ENCODE results near the gene PRMT3. TPM values are rescaled to one million over a fixed set of nuclear protein-coding genes. Genes with fewer than 3 reads are reported as not detected.

PRMT3 gene
- total RNA-seq, 1 donor from 2014 or later = 39.6 TPM

DNA sequence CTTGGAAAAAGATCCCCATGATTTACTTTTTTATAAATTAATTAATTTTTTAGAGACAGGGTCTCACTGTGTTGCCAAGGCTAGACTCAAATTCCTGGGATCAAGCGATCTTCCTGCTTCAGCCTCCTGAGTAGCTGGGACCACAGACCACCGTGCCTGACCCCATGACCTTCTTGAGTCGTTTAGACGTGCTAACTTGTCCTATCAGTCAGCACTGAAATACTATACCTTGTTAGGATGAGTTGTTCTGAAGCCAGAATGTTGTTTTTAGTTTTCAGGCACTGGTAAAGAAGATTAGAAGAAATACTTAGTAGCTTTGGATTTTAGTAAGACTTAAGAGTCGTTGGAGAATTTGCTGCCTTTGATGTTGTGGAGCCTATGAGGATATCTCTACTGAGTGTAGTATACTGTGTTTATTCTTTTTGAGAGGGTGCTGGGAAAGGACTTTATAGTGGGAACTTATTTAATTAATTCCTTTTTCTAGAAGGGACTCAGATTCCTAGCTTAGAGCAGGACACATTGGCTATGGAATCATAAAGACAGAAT lies 15.4 kb upstream of the PRMT3 start:
- no peak overlapping the region for H2AFZ ChIP-seq (replicated peaks)
- H3F3A ChIP-seq (ENCODE audit: low read depth) = no peaks in the 10 kb centered on the region
- no peak overlapping the region for H3K4me3 Mint-ChIP-seq
- no peak for DNase-seq (ENCODE audit: low spot score)
- no peak overlapping the region for H3K4me3 ChIP-seq
- H3K9me3 Mint-ChIP-seq = no peaks in the 10 kb centered on the region
- H4K20me1 ChIP-seq (ENCODE audit: low read depth) = no peaks in the 10 kb centered on the region
- H3K79me2 ChIP-seq (ENCODE audit: low read depth) = no peaks in the 10 kb centered on the region
- H3K9me3 ChIP-seq (ENCODE audit: low read depth) = no peaks in the 10 kb centered on the region
- H3K27ac Mint-ChIP-seq = no peak overlapping the region
- H3K4me1 Mint-ChIP-seq = peaks cover 13% of the 10 kb centered on the region
- TF ChIP-seq EZH2phosphoT487 (IDR thresholded peaks at IDR 0.05) (no peak), EZH2 (IDR thresholded peaks at IDR 0.05) (no peak)
- TF ChIP-seq, protein P1, sequence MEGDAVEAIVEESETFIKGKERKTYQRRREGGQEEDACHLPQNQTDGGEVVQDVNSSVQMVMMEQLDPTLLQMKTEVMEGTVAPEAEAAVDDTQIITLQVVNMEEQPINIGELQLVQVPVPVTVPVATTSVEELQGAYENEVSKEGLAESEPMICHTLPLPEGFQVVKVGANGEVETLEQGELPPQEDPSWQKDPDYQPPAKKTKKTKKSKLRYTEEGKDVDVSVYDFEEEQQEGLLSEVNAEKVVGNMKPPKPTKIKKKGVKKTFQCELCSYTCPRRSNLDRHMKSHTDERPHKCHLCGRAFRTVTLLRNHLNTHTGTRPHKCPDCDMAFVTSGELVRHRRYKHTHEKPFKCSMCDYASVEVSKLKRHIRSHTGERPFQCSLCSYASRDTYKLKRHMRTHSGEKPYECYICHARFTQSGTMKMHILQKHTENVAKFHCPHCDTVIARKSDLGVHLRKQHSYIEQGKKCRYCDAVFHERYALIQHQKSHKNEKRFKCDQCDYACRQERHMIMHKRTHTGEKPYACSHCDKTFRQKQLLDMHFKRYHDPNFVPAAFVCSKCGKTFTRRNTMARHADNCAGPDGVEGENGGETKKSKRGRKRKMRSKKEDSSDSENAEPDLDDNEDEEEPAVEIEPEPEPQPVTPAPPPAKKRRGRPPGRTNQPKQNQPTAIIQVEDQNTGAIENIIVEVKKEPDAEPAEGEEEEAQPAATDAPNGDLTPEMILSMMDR (IDR thresholded peaks at IDR 0.05) = no peak
- no peak overlapping the region for H3K27ac ChIP-seq
- H3K36me3 ChIP-seq = no peaks in the 10 kb centered on the region
- no peak overlapping the region for H3K4me2 ChIP-seq
- no peak overlapping the region for H3K9ac ChIP-seq
- no peaks in the 10 kb centered on the region for H3K36me3 Mint-ChIP-seq
- H3K27me3 ChIP-seq = no peaks in the 10 kb centered on the region
- peaks cover 1% of the 10 kb centered on the region for H3K27me3 Mint-ChIP-seq (ENCODE audit: insufficient read depth, low read depth)
- H3K4me1 ChIP-seq = peaks cover 7% of the 10 kb centered on the region

DNA sequence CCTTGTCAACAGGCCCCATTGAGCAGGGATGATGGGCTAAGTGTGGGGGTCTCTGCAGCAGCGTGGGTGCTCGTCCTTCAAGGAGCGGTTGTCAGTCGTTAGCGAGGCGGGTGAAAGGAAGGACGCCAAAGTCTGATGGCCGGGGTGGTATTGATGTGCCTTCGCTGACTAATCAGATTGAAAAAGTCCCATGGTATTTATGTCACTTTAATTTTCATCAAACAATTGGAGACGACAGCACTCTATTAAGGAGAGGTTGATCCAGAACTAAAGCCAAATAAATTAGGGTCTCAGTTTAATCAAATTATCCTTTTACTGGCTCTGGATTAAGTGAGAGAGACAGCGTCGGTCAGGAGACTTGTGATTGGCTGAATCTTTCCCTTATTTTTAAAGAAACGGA lies 14.4 kb upstream of the PRMT3 start:
- H3K9me3 Mint-ChIP-seq = no peaks in the 10 kb centered on the region
- H3K4me1 ChIP-seq = peaks cover 7% of the 10 kb centered on the region
- no peak overlapping the region for H3K4me3 ChIP-seq
- H3K27me3 Mint-ChIP-seq (ENCODE audit: insufficient read depth, low read depth) = no peaks in the 10 kb centered on the region
- H3K27me3 ChIP-seq = no peaks in the 10 kb centered on the region
- no peaks in the 10 kb centered on the region for H3K79me2 ChIP-seq (ENCODE audit: low read depth)
- no peaks in the 10 kb centered on the region for H4K20me1 ChIP-seq (ENCODE audit: low read depth)
- no peak overlapping the region for H3K9ac ChIP-seq
- no peak overlapping the region for H3K27ac ChIP-seq
- H2AFZ ChIP-seq (replicated peaks) = no peak overlapping the region
- TF ChIP-seq EZH2 (IDR thresholded peaks at IDR 0.05) (no peak), EZH2phosphoT487 (IDR thresholded peaks at IDR 0.05) (peak; percentile 60)
- no peak overlapping the region for H3K27ac Mint-ChIP-seq
- no peak for DNase-seq (ENCODE audit: low spot score)
- H3F3A ChIP-seq (ENCODE audit: low read depth) = no peaks in the 10 kb centered on the region
- H3K4me1 Mint-ChIP-seq = peaks cover 12% of the 10 kb centered on the region
- no peak overlapping the region for H3K4me3 Mint-ChIP-seq
- no peaks in the 10 kb centered on the region for H3K36me3 Mint-ChIP-seq
- H3K9me3 ChIP-seq (ENCODE audit: low read depth) = no peaks in the 10 kb centered on the region
- no peaks in the 10 kb centered on the region for H3K36me3 ChIP-seq
- H3K4me2 ChIP-seq = no peak overlapping the region

DNA sequence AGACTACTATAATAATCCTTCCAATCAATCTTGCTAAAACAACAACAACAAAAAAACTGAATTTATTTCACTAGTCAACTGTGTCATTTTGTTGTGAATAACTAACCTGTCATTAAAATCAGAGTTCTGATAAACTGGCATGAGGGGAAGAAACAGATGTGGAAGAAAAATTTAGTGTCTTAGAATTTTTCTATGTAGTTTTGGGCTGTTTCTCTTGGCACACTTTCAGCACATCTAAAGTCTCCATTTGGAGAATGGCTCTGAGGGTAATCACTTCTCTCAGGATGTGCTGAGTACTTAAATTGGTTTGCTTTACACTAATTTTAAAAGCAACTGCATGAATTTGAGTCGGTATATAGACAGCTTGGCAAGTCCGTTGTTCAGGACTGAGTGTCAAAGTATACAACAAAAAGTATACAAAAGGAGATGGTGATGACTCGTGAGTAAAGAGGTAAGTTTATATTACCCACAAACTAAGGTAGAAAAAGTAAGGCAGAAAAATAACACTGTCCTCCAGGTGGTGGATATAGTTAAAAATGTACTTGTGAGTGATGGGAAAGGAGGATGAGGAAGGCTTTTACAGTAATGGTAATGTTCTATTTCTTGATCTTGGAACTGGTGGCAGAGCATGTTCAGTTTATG lies 13.8 kb upstream of the PRMT3 start:
- TF ChIP-seq EZH2 (IDR thresholded peaks at IDR 0.05) (no peak), EZH2phosphoT487 (IDR thresholded peaks at IDR 0.05) (no peak)
- TF ChIP-seq, protein P1 (IDR thresholded peaks at IDR 0.05) = no peak
- no peaks in the 10 kb centered on the region for H3K27me3 Mint-ChIP-seq (ENCODE audit: insufficient read depth, low read depth)
- no peak overlapping the region for H3K27ac Mint-ChIP-seq
- Histone ChIP-seq H3K4me3 (no peak overlapping the region), H3K27ac (no peak overlapping the region), H3F3A (ENCODE audit: low read depth) (no peaks in the 10 kb centered on the region), H2AFZ (replicated peaks) (no peak overlapping the region), H3K4me1 (peaks cover 4% of the 10 kb centered on the region), H3K79me2 (ENCODE audit: low read depth) (no peaks in the 10 kb centered on the region), H3K4me2 (no peak overlapping the region), H3K27me3 (no peaks in the 10 kb centered on the region), H4K20me1 (ENCODE audit: low read depth) (no peaks in the 10 kb centered on the region), H3K36me3 (no peaks in the 10 kb centered on the region), H3K9ac (no peak overlapping the region), H3K9me3 (ENCODE audit: low read depth) (no peaks in the 10 kb centered on the region)
- no peaks in the 10 kb centered on the region for H3K36me3 Mint-ChIP-seq
- H3K9me3 Mint-ChIP-seq = no peaks in the 10 kb centered on the region
- no peak overlapping the region for H3K4me3 Mint-ChIP-seq
- peaks cover 8% of the 10 kb centered on the region for H3K4me1 Mint-ChIP-seq
- no peak for DNase-seq (ENCODE audit: low spot score)

DNA sequence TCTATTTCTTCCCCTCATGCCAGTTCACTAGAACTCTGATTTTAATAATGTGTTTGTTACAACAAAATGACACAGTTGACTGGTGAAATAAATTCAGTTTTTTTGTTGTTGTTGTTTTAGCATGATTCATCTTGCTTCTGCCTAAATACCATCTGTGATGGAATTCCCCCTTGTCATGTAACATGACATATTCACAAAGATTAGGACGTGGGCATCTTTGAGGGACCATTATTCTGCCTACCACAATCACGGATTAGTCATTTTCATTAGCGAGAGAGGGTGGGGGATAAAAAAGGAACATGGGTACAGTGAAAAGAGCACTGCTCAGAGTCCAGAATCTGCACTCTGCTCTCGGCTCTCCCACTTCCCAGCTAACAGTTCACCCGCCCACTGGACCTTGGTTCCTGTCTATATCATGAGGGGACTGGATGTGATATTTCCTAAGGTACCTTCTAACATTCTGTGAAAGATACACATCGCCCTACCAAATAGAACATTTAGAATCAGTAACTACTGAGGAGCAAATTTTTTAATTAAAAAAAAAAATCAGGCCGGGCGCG lies 12.7 kb upstream of the PRMT3 start:
- no peaks in the 10 kb centered on the region for H4K20me1 ChIP-seq (ENCODE audit: low read depth)
- TF ChIP-seq EZH2 (IDR thresholded peaks at IDR 0.05) = no peak
- TF ChIP-seq, protein P1 (IDR thresholded peaks at IDR 0.05) = no peak
- TF ChIP-seq EZH2phosphoT487 (IDR thresholded peaks at IDR 0.05) = no peak
- no peaks in the 10 kb centered on the region for H3K36me3 ChIP-seq
- Mint-ChIP-seq H3K27me3 (ENCODE audit: insufficient read depth, low read depth) (no peaks in the 10 kb centered on the region), H3K4me3 (no peak overlapping the region), H3K9me3 (no peaks in the 10 kb centered on the region), H3K36me3 (no peaks in the 10 kb centered on the region), H3K4me1 (peaks cover 8% of the 10 kb centered on the region), H3K27ac (no peak overlapping the region)
- H3F3A ChIP-seq (ENCODE audit: low read depth) = no peaks in the 10 kb centered on the region
- no peaks in the 10 kb centered on the region for H3K9me3 ChIP-seq (ENCODE audit: low read depth)
- no peak for DNase-seq (ENCODE audit: low spot score)
- no peak overlapping the region for H2AFZ ChIP-seq (replicated peaks)
- no peak overlapping the region for H3K27ac ChIP-seq
- H3K4me3 ChIP-seq = no peak overlapping the region
- H3K79me2 ChIP-seq (ENCODE audit: low read depth) = no peaks in the 10 kb centered on the region
- no peak overlapping the region for H3K9ac ChIP-seq
- no peak overlapping the region for H3K4me2 ChIP-seq
- H3K27me3 ChIP-seq = no peaks in the 10 kb centered on the region
- no peaks in the 10 kb centered on the region for H3K4me1 ChIP-seq
